Embryonic facial prominence (tissue), 1 donor: ENCODE results near the gene SYS1.

Experiments used
- DNase-seq: peaks from one replicate; pipeline ENCODE4 v3.0.0-alpha.2; 2016; ENCODE audit errors: extremely low spot score

Gene SYS1

DNA sequence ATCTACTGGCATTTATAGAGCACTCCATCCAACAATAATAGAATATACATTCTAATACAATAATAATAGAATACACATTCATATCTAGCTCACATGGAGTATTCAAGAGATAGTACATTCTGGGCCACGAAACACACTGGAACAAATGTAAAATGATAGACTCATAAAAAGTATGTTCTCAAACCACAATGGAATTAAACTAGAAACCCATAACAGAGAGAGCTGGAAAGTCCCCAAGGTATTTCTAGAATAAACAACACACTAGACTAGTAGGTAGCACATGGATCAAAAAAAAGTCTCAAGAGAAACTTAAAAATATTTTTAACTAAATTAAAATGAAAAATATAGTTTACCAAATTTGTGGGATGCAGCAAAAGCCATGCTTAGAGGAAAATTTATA lies 24.3 kb downstream of the SYS1 start:
- no peak for DNase-seq

GRCh38 chr20:45390931-45391330 lies 28.0 kb downstream of the SYS1 start:
- no peak for DNase-seq

DNA sequence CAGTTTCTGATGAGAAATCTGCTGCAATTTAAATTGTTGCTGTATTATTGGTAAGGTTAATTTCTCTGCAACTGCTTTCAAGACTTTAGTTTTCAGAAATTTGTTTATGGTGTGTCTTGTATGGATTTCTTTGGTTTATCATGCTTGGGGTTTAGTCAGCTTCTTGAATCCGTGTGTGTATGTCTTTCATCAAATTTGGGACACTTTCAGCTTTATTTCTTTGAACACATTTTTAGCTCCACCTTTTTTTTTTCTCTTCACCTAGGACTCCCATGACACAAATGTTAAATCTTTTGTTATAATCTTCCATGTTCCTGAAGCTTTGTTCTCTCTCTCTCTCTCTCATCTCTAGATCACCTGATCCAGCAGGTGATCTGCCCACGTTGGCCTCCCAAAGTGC lies 28.6 kb downstream of the SYS1 start:
- DNase-seq: no peak

GRCh38 chr20:45392733-45393132 lies 29.8 kb downstream of the SYS1 start:
- DNase-seq: no peak

GRCh38 chr20:45394221-45395113 lies 31.5 kb downstream of the SYS1 start:
- no peak for DNase-seq

GRCh38 chr20:45395114-45395415 lies 32.1 kb downstream of the SYS1 start:
- DNase-seq: no peak

DNA sequence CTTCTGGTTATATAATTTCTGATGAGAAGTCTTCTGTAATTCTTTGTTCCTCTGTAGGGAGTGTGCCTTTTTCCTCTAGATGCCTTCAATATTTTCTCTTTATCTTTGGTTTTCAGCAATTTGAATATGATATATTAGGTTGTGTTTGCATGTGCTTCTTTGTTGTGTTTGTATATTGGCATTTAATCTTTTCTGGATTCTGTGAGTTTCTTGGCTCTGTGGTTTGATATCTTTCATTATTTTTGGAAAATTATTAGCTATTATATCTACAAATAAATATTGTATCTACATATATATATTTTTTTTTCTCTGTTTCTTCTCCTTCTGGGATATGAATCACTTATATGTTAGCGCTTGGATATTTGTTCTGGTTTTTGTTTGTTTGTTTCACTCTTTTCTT lies 36.1 kb downstream of the SYS1 start:
- DNase-seq: no peak

- DNase-seq: no peak
Observed at GRCh38 chr20:45400346-45401031, 37.5 kb downstream of the SYS1 start.

DNA sequence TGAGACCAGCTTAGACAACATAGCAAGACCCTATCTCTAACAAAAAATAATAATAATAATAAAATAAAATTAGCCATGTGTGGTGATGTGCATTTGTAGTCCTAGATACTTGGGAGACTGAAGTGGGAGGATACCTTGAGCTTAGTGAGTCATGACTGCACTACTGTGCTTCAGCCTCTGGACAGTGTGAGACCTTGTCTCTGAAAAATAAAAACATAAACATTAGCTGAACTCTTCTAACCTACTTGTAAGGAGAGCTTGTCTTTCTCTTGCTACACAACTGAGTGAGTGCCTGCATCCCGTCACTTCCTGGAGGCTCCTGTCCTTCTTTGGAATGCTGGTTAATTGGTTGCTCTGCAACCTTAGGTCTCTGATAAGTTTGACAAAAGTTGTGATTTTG lies 40.0 kb downstream of the SYS1 start:
- DNase-seq: no peak

DNA sequence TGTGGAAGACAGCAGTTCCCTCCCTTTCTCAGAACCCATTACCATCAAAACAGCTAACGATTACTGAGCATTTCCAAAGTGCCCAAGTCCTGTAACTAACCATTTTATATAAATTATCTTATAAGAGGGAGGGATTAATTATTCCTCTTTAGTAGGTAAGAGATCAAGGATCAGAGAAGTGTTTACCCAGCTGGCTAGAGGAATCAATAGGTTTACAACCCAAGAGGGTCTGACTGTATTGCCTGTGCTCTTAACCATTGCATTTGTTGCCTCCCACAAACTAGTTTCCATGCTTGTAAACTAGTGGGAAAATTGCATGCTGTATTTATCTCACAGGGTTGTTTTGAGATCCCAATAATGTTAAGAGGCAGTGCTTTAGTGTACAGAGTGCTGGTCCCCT lies 41.5 kb downstream of the SYS1 start:
- DNase-seq: no peak

DNA sequence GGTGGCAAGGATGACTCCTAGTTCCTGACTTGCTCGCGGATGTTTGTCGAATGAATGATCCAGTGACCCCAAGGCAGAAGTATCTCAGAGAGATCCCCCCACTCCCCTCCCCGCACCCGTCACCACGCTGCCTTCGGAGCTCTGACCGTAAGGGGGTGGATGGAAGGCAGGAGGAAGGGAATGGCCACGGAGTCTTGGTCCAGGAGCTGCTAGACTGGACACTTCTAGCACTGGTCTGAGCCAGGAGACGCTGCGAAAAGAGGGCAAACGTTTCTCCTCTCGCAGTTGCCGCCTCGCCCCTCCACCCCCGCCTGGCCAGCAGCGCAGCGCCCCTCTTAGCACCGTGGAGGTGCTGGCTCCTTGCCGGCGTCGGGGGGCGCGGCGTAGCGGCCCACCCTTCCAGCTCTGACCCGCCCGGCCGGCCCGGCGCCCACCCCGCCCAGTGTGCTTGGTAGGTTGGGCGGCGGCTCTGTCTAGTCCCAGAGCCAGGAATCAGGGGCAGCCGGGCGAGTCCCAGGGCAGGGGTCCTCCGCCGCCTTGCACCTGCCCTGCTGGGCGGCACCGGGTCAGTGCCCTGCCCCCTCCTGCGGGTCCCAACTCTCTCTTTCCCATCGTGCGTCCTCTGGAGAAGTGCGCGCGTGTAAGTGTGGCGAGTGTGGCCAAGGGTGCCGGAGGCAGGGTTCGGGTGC lies 42.8 kb downstream of the SYS1 start:
- no peak for DNase-seq

GRCh38 chr20:45406260-45407066 lies 43.5 kb downstream of the SYS1 start:
- DNase-seq: no peak

GRCh38 chr20:45407067-45407745 lies 44.2 kb downstream of the SYS1 start:
- no peak for DNase-seq

DNA sequence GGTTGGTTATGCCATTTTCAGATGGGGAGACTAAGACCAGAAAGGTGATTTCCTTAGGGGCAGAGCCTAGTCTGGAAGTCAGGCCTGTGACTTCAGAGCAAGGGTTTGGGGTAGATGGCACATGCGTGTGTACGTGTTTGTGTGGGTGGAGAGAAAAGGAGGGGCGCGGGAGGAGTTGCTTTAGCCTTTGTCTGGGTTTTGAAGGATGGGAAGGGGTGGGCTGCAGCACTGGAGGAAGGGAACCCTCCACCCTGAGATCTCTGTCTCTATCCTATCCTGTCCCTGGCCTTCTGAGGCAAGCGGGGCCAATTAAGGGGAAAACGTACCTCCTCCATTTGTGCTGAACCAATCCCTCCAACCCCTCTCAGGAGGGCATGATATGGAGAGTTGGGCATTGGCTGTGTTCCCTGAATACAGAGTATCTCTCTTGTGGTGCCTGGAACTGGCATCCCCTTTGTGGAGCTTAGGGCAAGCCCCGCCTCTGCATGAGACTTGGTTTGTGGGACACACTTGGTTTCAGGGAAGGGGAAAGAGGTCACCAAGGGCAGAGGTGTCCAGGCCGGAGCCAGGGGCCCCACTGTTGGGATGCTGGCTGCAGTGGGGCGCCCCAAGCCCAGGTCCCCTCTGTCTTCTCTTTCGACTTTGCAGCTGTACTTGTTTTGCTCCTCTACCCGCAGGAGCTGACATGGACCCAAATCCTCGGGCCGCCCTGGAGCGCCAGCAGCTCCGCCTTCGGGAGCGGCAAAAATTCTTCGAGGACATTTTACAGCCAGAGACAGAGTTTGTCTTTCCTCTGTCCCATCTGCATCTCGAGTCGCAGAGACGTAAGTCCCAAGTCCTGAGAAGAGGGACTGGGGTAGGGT lies 45.1 kb downstream of the SYS1 start, which contains the start of gene DBNDD2:
TSS of gene DBNDD2 (plus strand) at position 507 of the 863 bp plus-strand sequence. CDS start at position 686, 179 bp downstream.
- no peak for DNase-seq

DNA sequence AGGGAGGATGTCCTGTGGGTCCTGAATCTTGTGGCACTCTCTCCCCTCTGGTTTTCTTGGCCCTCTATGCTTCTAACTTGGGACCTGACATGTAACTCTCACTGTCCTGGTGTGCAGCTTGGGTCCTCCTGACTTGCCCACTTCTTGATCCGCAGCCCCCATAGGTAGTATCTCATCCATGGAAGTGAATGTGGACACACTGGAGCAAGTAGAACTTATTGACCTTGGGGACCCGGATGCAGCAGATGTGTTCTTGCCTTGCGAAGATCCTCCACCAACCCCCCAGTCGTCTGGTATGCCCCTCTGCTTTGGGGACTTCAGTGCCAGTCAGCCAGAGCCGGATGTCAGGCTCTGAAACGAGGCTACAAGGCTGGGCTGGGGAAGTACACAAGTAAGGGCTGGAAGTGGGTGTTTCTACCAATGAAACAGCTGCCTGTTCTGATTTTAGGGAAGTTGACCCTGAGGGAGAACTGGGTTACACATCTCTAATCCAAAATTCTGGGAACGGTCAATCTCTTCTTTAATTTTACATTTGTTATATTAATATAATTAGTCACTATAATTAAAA lies 45.8 kb downstream of the SYS1 start:
- no peak for DNase-seq

- DNase-seq: no peak
Observed at GRCh38 chr20:45409521-45410272, 46.7 kb downstream of the SYS1 start.

DNA sequence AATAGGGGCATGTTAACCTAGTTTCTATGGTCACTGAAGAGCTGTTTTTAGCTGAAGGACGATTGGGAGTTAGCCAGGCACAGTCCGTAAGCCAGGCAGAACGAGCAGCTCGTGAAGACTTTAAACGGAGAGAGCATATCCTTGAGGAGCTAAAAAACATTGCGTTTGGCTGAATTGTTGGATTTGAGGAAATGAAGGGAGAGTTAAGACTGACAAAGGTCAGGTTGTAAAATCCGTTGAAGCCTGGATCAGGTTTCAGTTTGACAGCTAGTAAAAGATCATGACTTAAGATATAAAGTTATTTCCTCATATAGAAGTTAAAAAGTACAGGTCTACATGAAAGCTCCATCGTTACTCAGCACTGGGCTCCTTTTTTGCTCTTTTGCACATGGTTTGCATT lies 47.9 kb downstream of the SYS1 start:
- no peak for DNase-seq

DNA sequence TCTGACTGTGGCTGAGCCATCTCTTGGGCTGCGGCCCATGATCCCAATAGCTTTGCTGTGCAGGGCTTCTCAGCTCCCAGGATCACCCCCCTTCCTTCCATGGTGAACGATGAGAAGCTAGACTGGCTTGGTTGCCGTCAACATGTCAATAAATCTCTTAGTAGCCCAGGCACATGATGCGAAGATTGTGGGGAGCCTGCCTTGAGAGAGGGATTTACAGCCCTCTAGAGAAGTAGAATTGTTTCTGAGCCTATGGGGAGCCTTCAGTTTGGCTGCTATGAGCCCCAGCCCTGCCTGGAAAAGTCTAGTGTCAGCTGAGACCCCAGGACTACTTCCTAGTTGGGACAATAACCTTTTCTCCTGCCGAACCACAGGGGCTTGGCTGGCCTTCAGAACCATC lies 49.7 kb downstream of the SYS1 start:
- DNase-seq: no peak

DNA sequence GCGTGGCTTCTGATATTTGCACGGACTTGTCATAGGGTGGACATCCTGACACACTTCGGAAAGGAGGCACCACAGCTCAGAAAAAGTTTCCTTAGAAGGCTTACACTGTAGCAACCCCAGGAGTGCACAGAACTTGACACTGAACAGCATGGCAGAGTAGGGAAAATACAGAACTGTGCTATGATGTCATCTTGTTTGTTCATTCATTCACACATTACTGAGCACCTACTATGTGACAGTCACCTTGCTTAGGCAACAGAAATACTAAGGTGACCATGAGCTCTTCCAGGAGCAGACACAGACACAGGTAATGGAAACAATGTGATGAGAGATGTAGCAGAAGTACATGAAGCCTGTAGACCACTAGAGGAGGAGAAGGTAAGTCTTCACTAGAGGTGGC lies 50.5 kb downstream of the SYS1 start:
- no peak for DNase-seq
